ENCODE measurements around the gene CCDC136.
A peak's percentile ranks its signal among the peaks of the same experiment; 100 is the strongest.

The CCDC136 gene

DNA sequence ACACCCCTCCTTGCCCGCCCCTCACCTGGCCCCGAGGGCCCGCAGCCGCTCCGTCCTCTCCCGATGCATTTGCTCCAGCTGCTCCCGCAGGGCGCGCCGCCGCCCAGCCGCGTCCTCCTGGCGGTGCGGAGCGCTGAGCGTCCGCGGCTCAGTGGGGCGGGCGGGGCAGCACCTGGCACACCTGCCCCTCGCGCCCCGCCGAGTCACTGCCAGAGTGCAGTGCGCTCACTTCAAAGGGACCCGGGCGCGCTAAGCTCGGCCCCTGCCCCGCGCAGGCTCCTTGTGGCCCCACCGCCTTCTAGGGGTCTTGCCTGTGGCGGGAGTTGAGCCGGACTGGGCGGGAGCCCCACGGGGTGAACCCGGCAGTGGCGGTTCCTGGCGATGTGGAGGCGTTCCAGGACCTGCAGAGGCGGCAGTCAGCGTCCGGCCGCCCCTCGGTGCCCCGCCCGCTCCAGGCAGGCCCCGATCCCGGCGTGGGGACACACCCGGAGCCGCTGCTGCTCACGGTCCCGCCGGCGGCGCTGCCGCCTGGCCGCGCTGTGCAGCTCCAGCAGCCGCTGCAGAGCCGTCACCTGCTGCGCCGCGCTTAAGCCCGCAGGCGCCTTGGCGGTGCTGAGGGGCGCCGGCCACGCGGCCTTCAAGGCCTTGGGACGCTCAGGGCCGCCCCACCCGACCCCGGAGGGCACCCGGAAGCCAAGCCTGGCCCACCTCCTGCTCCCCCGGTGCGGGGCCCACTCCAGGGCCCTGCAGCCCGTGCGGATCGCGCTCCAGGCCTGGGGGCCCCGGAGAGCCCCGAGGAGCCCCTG lies 77.6 kb downstream of the CCDC136 start:
- H3K27ac Mint-ChIP-seq = no peak overlapping the region
- peak overlapping the region; percentile 69 for H3K4me3 Mint-ChIP-seq
- H3K9me3 Mint-ChIP-seq = no peaks in the 10 kb centered on the region

DNA sequence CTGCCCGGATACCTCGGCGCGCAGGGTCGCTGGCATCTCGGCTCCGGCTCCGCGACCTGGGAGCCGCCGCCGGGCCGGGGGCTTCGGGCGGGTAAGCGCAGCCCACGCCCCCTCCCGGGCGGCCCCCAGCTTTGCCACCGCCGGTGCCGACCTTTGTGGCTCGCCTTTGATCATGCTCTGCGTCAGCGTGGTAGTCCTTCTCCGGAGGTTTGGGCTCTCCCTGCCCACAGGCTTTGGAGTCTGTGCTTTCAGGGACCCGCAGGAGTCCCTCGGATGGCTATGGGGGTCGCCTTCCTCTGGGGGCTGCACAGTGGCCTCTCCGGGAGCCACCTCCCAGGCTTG lies 78.1 kb downstream of the CCDC136 start:
- peak overlapping the region; percentile 76 for H3K4me3 Mint-ChIP-seq
- H3K27me3 Mint-ChIP-seq = peaks cover 5% of the 10 kb centered on the region
- ATAC-seq (ENCODE audit: low read depth) (peak; percentile 21), DNase-seq (ENCODE audit: low spot score in 2 of 2) (no peak)
- no peak overlapping the region for H3K27ac Mint-ChIP-seq
- H3K9me3 Mint-ChIP-seq = no peaks in the 10 kb centered on the region
- peaks cover 32% of the 10 kb centered on the region for H3K4me1 Mint-ChIP-seq
- peaks cover 18% of the 10 kb centered on the region for H3K36me3 Mint-ChIP-seq

More for the DNA sequence above, 77.6 kb downstream of the CCDC136 start:
- ATAC-seq (ENCODE audit: low read depth) (peak; percentile 79), DNase-seq (ENCODE audit: low spot score in 2 of 2) (peak in 1 of 2 donors; percentile 68)
- peaks cover 19% of the 10 kb centered on the region for H3K36me3 Mint-ChIP-seq
- peaks cover 33% of the 10 kb centered on the region for H3K4me1 Mint-ChIP-seq
- H3K27me3 Mint-ChIP-seq = peaks cover 5% of the 10 kb centered on the region

DNA sequence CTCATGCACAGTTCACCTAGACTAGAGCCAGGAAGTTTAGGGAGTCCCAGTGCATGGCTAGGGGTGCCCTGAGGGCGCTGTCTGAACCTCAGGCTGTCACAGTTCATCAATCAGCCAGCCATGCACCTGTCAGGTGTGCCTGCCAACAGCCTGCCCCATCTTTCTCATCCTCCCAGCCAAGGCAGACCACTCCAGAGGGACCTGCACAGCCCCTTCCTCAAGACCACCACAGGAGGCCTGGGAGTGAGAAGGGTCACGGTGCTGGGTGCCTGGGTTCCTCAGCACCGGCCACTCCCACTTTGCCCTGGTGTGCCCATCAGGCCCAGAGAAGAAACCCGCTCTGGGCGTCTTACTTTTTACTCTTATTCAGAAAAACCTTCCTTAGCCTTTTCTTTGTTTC lies 79.3 kb downstream of the CCDC136 start:
- DNase-seq (ENCODE audit: low spot score in 2 of 2) (no peak), ATAC-seq (ENCODE audit: low read depth) (no peak)
- Mint-ChIP-seq H3K4me3 (peak overlapping the region; percentile 44), H3K27ac (no peak overlapping the region), H3K27me3 (peaks cover 5% of the 10 kb centered on the region), H3K36me3 (peaks cover 8% of the 10 kb centered on the region), H3K9me3 (no peaks in the 10 kb centered on the region), H3K4me1 (peaks cover 25% of the 10 kb centered on the region)

Data from memory B cell (primary cell).